ENCODE results near the gene KRTAP21-3. TPM values are rescaled to one million over a fixed set of nuclear protein-coding genes. Genes with fewer than 3 reads are reported as not detected.

KRTAP21-3 gene
- total and polyA plus RNA-seq, 4 experiments from 2014 or later: not detected

DNA sequence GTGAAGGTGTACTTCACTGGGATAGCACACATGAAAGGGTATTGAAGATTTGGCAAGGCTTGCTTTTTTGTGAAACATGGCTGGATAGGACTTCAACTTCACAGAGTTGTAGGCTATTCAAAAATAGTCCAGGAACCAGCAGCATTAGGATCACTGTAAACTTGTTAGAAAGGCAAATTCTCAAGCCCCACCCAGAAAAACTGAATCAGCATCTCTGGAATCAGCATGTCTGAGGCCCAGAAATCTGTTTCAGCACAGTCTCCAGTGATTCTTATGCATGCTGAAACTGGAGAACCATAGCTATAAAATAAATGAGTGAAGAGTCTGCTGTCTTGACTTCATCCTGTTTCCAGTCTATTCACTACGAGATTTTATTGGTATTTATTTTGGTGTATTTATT, 8.1 kb upstream of the KRTAP21-3 start:
- peaks cover 0 to 3% of the 10 kb centered on the region in 2 donors for H3K9me3 ChIP-seq (ENCODE audit: control insufficient read depth in 1 of 2, low read length in 2 of 2)
- Mint-ChIP-seq H3K4me3 (no peak overlapping the region), H3K4me1 (no peaks in the 10 kb centered on the region), H3K27me3 (peaks cover 0 to 4% of the 10 kb centered on the region in 2 donors), H3K9me3 (peaks cover 0 to 8% (median 0%) of the 10 kb centered on the region in 8 donors), H3K27ac (no peak overlapping the region), H3K36me3 (no peaks in the 10 kb centered on the region)
- no peaks in the 10 kb centered on the region for H3K27me3 ChIP-seq (ENCODE audit: insufficient read depth, low read length)
- no peak overlapping the region for H3K27ac ChIP-seq (ENCODE audit: low read depth, low read length)
- no peaks in the 10 kb centered on the region for H3K36me3 ChIP-seq (ENCODE audit: insufficient read depth, low read length)
- no peak overlapping the region for H3K4me3 ChIP-seq (ENCODE audit: low read length in 2 of 2)
- no peaks in the 10 kb centered on the region for H3K4me1 ChIP-seq (ENCODE audit: insufficient read depth, low read length)
- POLR2A ChIA-PET (ENCODE audit: partially characterized antibody): no interaction called here
- DNase-seq: no peak
- CTCF ChIA-PET (ENCODE audit: partially characterized antibody): no interaction called here
- intact Hi-C loops (cut with micrococcal nuclease): no loop called here

DNA sequence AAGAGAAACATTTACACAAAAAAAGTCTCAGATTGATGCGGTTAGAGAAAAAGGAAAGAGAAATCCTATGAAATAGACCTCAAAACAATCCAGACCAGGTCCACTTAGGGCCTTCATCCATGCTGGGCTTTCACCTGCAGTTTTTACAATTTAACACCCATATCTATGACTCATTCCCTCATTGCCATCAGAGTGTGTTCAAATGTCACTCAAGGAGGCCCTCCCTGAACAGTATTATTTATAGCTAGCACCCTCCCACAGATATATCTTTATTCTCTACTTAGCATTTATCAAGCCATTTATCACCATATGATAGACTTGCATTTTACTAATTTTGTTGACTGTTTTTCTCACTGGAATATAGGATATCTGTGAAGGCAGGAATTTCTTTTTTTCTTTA, 824 bp upstream of the KRTAP21-3 start:
- Histone ChIP-seq H3K4me1 (ENCODE audit: insufficient read depth, low read length) (no peaks in the 10 kb centered on the region), H3K4me3 (ENCODE audit: low read length in 2 of 2) (no peak overlapping the region), H3K27ac (ENCODE audit: low read depth, low read length) (no peak overlapping the region), H3K27me3 (ENCODE audit: insufficient read depth, low read length) (no peaks in the 10 kb centered on the region), H3K9me3 (ENCODE audit: control insufficient read depth in 1 of 2, low read length in 2 of 2) (no peaks in the 10 kb centered on the region), H3K36me3 (ENCODE audit: insufficient read depth, low read length) (no peaks in the 10 kb centered on the region)
- no peaks in the 10 kb centered on the region for H3K9me3 Mint-ChIP-seq
- ChIA-PET POLR2A (ENCODE audit: partially characterized antibody) (no interaction called here), CTCF (ENCODE audit: partially characterized antibody) (no interaction called here)
- H3K4me1 Mint-ChIP-seq: peaks cover 0 to 9% (median 5%) of the 10 kb centered on the region in 4 donors
- intact Hi-C loops (cut with micrococcal nuclease): no loop called here
- H3K27ac Mint-ChIP-seq: no peak overlapping the region
- DNase-seq: no peak
- H3K4me3 Mint-ChIP-seq: no peak overlapping the region
- peaks cover 0 to 3% of the 10 kb centered on the region in 2 donors for H3K27me3 Mint-ChIP-seq
- no peaks in the 10 kb centered on the region for H3K36me3 Mint-ChIP-seq

DNA sequence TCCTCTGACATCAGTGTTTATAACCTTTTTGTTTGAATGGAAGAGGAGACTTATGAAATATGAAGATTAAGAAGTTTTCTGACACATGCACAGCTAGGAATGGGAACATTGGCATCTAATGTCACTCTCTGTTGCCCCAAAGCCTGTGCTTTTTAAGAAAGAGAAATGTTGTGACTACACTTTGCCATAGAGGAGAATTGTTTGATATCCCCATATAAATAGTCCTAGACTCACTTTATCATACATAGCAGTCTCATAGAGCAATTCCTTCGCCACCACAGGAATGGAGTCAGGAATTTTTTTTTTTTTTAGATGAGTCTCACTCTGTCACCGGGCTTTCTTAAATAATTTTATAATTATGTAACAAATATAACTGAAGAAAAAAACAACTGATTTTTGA, 1.5 kb downstream of the KRTAP21-3 start:
- Mint-ChIP-seq H3K4me1 (peaks cover 0 to 9% (median 5%) of the 10 kb centered on the region in 4 donors), H3K27me3 (no peaks in the 10 kb centered on the region), H3K36me3 (no peaks in the 10 kb centered on the region), H3K4me3 (no peak overlapping the region), H3K9me3 (peaks cover 0 to 2% (median 0%) of the 10 kb centered on the region in 8 donors), H3K27ac (peak overlapping the region in 1 of 7 donors; percentile 61)
- H3K9me3 ChIP-seq (ENCODE audit: control insufficient read depth in 1 of 2, low read length in 2 of 2): no peaks in the 10 kb centered on the region
- ChIA-PET CTCF (ENCODE audit: partially characterized antibody) (no interaction called here), POLR2A (ENCODE audit: partially characterized antibody) (no interaction called here)
- H3K27me3 ChIP-seq (ENCODE audit: insufficient read depth, low read length): no peaks in the 10 kb centered on the region
- no peaks in the 10 kb centered on the region for H3K36me3 ChIP-seq (ENCODE audit: insufficient read depth, low read length)
- H3K4me1 ChIP-seq (ENCODE audit: insufficient read depth, low read length): no peaks in the 10 kb centered on the region
- intact Hi-C loops (cut with micrococcal nuclease): no loop called here
- H3K4me3 ChIP-seq (ENCODE audit: low read length in 2 of 2): no peak overlapping the region
- DNase-seq: no peak
- no peak overlapping the region for H3K27ac ChIP-seq (ENCODE audit: low read depth, low read length)

DNA sequence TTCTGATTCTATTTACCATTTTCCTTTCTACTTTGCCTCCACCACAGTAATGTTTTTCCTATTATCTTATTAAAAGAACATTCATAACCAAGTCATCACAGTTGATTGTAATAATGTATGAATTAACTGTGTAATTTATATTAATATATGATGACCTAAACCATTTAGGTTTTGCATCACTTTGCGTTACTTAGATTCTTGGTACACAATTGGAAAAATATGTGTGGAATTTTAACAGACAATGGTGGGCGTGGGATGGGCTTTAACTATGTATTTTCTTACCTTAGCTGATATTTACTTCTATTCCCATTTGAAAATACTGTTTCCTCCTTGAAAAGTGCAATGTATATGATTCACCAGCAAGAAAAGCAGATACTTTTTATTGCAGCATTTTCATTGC, 3.6 kb downstream of the KRTAP21-3 start:
- H3K4me1 Mint-ChIP-seq: peaks cover 0 to 9% (median 5%) of the 10 kb centered on the region in 4 donors
- CTCF ChIA-PET (ENCODE audit: partially characterized antibody): no interaction called here

DNA sequence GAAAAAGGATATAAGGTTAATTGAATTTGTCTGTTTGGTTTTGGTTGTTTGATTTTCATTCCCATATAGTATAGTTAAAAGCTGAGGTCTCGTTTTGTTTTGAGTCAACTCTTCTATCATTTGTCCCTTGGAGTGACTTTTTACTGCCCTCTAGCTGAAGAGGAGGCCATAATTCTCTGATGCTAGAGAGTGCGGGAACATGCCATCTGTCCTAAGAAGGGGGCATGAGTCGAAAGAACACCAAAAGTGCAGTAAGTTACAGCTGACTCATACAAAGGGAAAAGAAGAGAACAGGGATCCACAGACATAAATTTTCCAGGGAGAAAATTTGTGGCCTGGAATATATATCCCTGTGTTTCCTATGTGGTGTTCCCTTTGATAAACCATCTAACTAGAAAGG, 4.1 kb downstream of the KRTAP21-3 start:
- ChIA-PET CTCF (ENCODE audit: partially characterized antibody) (no interaction called here), POLR2A (ENCODE audit: partially characterized antibody) (no interaction called here)

More for the DNA sequence above, 3.6 kb downstream of the KRTAP21-3 start:
- Histone ChIP-seq H3K36me3 (ENCODE audit: insufficient read depth, low read length) (no peaks in the 10 kb centered on the region), H3K9me3 (ENCODE audit: control insufficient read depth in 1 of 2, low read length in 2 of 2) (no peaks in the 10 kb centered on the region), H3K27ac (ENCODE audit: low read depth, low read length) (no peak overlapping the region), H3K27me3 (ENCODE audit: insufficient read depth, low read length) (no peaks in the 10 kb centered on the region), H3K4me1 (ENCODE audit: insufficient read depth, low read length) (no peaks in the 10 kb centered on the region), H3K4me3 (ENCODE audit: low read length in 2 of 2) (no peak overlapping the region)
- Mint-ChIP-seq H3K27ac (no peak overlapping the region), H3K36me3 (no peaks in the 10 kb centered on the region), H3K4me3 (no peak overlapping the region), H3K27me3 (no peaks in the 10 kb centered on the region), H3K9me3 (peaks cover 0 to 2% (median 0%) of the 10 kb centered on the region in 8 donors)
- POLR2A ChIA-PET (ENCODE audit: partially characterized antibody): no interaction called here
- intact Hi-C loops (cut with micrococcal nuclease): no loop called here
- DNase-seq: no peak

DNA sequence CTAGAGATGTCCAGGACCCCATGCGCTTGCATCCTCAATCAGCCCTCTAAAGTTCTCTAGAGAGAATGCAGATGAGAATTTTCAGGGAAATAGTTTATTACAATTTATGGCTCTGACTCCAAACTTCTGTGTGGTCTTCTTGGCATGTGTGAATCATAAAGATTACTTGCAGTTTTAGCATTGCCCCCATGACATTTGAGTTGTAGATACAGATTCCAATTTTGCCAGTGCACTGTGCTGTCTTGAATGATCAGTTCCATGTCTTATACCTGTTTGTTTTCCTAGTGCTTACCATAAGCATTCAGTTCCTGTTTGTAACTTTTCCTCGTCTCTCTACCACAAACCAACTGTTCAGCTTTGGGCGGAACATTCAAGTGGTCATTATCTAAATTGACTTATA, 4.8 kb downstream of the KRTAP21-3 start:
- ChIA-PET CTCF (ENCODE audit: partially characterized antibody) (no interaction called here), POLR2A (ENCODE audit: partially characterized antibody) (no interaction called here)
- Mint-ChIP-seq H3K36me3 (no peaks in the 10 kb centered on the region), H3K4me1 (peaks cover 0 to 7% (median 5%) of the 10 kb centered on the region in 4 donors), H3K4me3 (no peak overlapping the region), H3K27me3 (no peaks in the 10 kb centered on the region), H3K27ac (no peak overlapping the region), H3K9me3 (peaks cover 0 to 2% (median 0%) of the 10 kb centered on the region in 8 donors)
- H3K36me3 ChIP-seq (ENCODE audit: insufficient read depth, low read length): no peaks in the 10 kb centered on the region
- intact Hi-C loops (cut with micrococcal nuclease): no loop called here
- no peak overlapping the region for H3K4me3 ChIP-seq (ENCODE audit: low read length in 2 of 2)
- no peak overlapping the region for H3K27ac ChIP-seq (ENCODE audit: low read depth, low read length)
- DNase-seq: no peak
- H3K4me1 ChIP-seq (ENCODE audit: insufficient read depth, low read length): no peaks in the 10 kb centered on the region
- H3K27me3 ChIP-seq (ENCODE audit: insufficient read depth, low read length): no peaks in the 10 kb centered on the region
- no peaks in the 10 kb centered on the region for H3K9me3 ChIP-seq (ENCODE audit: control insufficient read depth in 1 of 2, low read length in 2 of 2)

More for the DNA sequence above, 4.1 kb downstream of the KRTAP21-3 start:
- Mint-ChIP-seq H3K27ac (no peak overlapping the region), H3K9me3 (peaks cover 0 to 2% (median 0%) of the 10 kb centered on the region in 8 donors), H3K4me3 (no peak overlapping the region), H3K36me3 (no peaks in the 10 kb centered on the region), H3K4me1 (peaks cover 0 to 9% (median 5%) of the 10 kb centered on the region in 4 donors), H3K27me3 (no peaks in the 10 kb centered on the region)
- no peaks in the 10 kb centered on the region for H3K27me3 ChIP-seq (ENCODE audit: insufficient read depth, low read length)
- H3K9me3 ChIP-seq (ENCODE audit: control insufficient read depth in 1 of 2, low read length in 2 of 2): no peaks in the 10 kb centered on the region
- H3K36me3 ChIP-seq (ENCODE audit: insufficient read depth, low read length): no peaks in the 10 kb centered on the region
- no peak for DNase-seq
- intact Hi-C loops (cut with micrococcal nuclease): no loop called here
- no peak overlapping the region for H3K4me3 ChIP-seq (ENCODE audit: low read length in 2 of 2)
- no peaks in the 10 kb centered on the region for H3K4me1 ChIP-seq (ENCODE audit: insufficient read depth, low read length)
- no peak overlapping the region for H3K27ac ChIP-seq (ENCODE audit: low read depth, low read length)

DNA sequence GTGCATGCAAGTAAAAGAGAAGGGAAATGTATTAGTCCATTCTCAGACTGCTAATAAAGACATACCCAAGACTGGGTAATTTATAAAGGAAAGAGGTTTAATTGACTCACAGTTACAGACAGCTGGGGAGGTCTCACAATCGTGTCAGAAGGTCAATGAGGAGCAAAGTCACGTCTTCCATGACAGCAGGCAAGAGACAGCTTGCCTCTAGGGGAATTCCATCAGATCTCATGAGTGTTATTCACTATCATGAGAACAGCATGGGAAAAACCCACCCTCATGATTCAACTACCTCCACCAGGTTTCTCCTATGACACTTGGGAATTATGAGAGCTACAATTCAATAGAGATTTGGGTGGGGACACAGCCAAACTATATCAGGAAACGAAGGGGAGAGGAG, 8.1 kb downstream of the KRTAP21-3 start:
- Mint-ChIP-seq H3K4me3 (no peak overlapping the region), H3K4me1 (no peaks in the 10 kb centered on the region), H3K27me3 (no peaks in the 10 kb centered on the region), H3K9me3 (peaks cover 0 to 2% (median 0%) of the 10 kb centered on the region in 8 donors), H3K36me3 (no peaks in the 10 kb centered on the region), H3K27ac (no peak overlapping the region)
- Histone ChIP-seq H3K27ac (ENCODE audit: low read depth, low read length) (no peak overlapping the region), H3K4me1 (ENCODE audit: insufficient read depth, low read length) (no peaks in the 10 kb centered on the region), H3K4me3 (ENCODE audit: low read length in 2 of 2) (no peak overlapping the region), H3K27me3 (ENCODE audit: insufficient read depth, low read length) (no peaks in the 10 kb centered on the region), H3K9me3 (ENCODE audit: control insufficient read depth in 1 of 2, low read length in 2 of 2) (no peaks in the 10 kb centered on the region), H3K36me3 (ENCODE audit: insufficient read depth, low read length) (no peaks in the 10 kb centered on the region)
- ChIA-PET POLR2A (ENCODE audit: partially characterized antibody) (no interaction called here), CTCF (ENCODE audit: partially characterized antibody) (interaction anchor here (0.6 kb wide), 1 partner anchor 24 kb away, joined by 4 read pairs; no protein-coding TSS in a partner anchor)
- intact Hi-C loops (cut with micrococcal nuclease): no loop called here
- DNase-seq: no peak

DNA sequence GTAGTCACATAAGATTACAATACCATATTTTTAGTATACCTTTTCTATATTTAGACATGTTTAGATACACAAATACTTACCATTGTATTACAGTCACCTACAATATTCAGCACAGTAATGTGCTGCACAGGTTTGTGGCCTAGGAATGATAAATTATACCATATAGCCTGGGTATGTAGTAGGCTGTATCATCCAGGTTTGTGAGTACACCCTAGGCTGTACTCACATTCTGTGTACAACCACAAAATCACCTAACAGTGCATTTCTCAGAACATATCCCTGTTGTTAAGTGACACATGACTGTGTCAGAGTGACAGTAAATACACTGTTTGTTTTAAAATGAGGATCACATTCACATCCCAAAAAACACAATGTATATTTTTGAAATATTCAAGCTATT, 11.2 kb downstream of the KRTAP21-3 start:
- H3K36me3 ChIP-seq (ENCODE audit: insufficient read depth, low read length): no peaks in the 10 kb centered on the region
- ChIA-PET CTCF (ENCODE audit: partially characterized antibody) (no interaction called here), POLR2A (ENCODE audit: partially characterized antibody) (no interaction called here)
- Mint-ChIP-seq H3K27ac (no peak overlapping the region), H3K4me1 (no peaks in the 10 kb centered on the region), H3K36me3 (no peaks in the 10 kb centered on the region), H3K27me3 (no peaks in the 10 kb centered on the region), H3K9me3 (peaks cover 0 to 3% (median 0%) of the 10 kb centered on the region in 8 donors), H3K4me3 (no peak overlapping the region)
- no peaks in the 10 kb centered on the region for H3K9me3 ChIP-seq (ENCODE audit: control insufficient read depth in 1 of 2, low read length in 2 of 2)
- H3K4me1 ChIP-seq (ENCODE audit: insufficient read depth, low read length): no peaks in the 10 kb centered on the region
- DNase-seq: no peak
- H3K27ac ChIP-seq (ENCODE audit: low read depth, low read length): no peak overlapping the region
- H3K4me3 ChIP-seq (ENCODE audit: low read length in 2 of 2): no peak overlapping the region
- intact Hi-C loops (cut with micrococcal nuclease): no loop called here
- H3K27me3 ChIP-seq (ENCODE audit: insufficient read depth, low read length): no peaks in the 10 kb centered on the region
